Measurements from ENCODE around the gene RBM26. TPM values are rescaled to one million over a fixed set of nuclear protein-coding genes. Genes with fewer than 3 reads are reported as not detected.
"Not testable (repeated sequence)": the region's sequence is repeated elsewhere in the genome, so short reads cannot be mapped to it uniquely, and the experiment has no call there.

RBM26 gene
- total and polyA plus RNA-seq, 2 of the 4 experiments (the other 2 are of a cell fraction), result 17.6 to 18.1 TPM

DNA sequence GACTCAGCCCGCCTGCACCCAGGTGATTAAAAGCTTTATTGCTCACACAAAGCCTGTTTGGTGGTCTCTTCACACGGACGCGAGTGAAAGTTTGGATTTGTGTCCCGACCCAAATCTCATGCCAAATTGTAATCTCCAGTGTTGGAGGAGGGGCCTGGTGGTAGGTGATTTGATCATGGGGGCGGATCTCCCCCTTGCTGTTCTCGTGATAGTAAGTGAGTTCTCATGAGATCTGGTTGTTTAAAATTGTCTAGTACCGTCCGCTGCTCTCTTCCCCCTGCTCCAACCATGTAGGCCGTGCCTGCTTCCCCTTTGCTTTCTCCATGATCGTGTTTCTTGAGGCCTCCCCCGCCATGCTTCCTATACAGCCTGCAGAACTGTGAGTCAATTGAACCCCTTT, 126.3 kb downstream of the RBM26 start:
- H3K36me3 ChIP-seq (ENCODE audit: control insufficient read depth, insufficient read depth, low read length); H3K79me1 ChIP-seq (ENCODE audit: low read depth in 1 of 2, low read length in 2 of 2); H4K8ac ChIP-seq (ENCODE audit: low read depth in 2 of 2, low read length in 2 of 2); DNase-seq; intact Hi-C loops (cut with micrococcal nuclease); H2AK9ac ChIP-seq (replicated peaks; ENCODE audit: low read depth, low read length, poor library complexity); H2BK20ac ChIP-seq (ENCODE audit: low read depth, low read length); H2BK15ac ChIP-seq (ENCODE audit: low read depth, low read length); H3K23ac ChIP-seq (ENCODE audit: low read depth, low read length); H3K18ac ChIP-seq (ENCODE audit: low read depth, low read length); H3K9me1 ChIP-seq (ENCODE audit: insufficient read depth, low read length); H2AFZ ChIP-seq (replicated peaks; ENCODE audit: low read length, poor library complexity); H3K9me3 ChIP-seq (ENCODE audit: control insufficient read depth, insufficient read depth, low read length); H3K4me3 ChIP-seq (ENCODE audit: insufficient read depth, low read depth, low read length); H3K9ac ChIP-seq (ENCODE audit: low read depth, low read length); H4K20me1 ChIP-seq (ENCODE audit: insufficient read depth, low read length); H3K4me1 ChIP-seq (ENCODE audit: control insufficient read depth, insufficient read depth, low read length); H2BK120ac ChIP-seq (ENCODE audit: low read depth, low read length); H4K5ac ChIP-seq (ENCODE audit: low read depth, low read length); H3K27me3 ChIP-seq (ENCODE audit: control insufficient read depth, insufficient read depth, low read length); H3K27ac ChIP-seq (ENCODE audit: insufficient read depth, low read length); H3K56ac ChIP-seq (ENCODE audit: extremely low read depth, insufficient read depth, low read length); H2BK5ac ChIP-seq (ENCODE audit: low read depth, low read length, poor library complexity, severe bottlenecking); CTCF ChIA-PET; H3K4ac ChIP-seq (ENCODE audit: low read depth, low read length); BruUV-seq (replicated peaks); in situ Hi-C loops (cut with MboI; ENCODE audit: low sequenced_read_pairs); dilution Hi-C loops (cut with HindIII; ENCODE audit: low sequenced_read_pairs, unreplicated experiment); H4K91ac ChIP-seq (ENCODE audit: insufficient read depth, low read depth, low read length); ATAC-seq (ENCODE audit: low read depth); H3K14ac ChIP-seq (replicated peaks; ENCODE audit: low read depth, low read length); H2AK5ac ChIP-seq (ENCODE audit: low read depth, low read length); H3K4me2 ChIP-seq (ENCODE audit: low read depth, low read length); POLR2A ChIA-PET (ENCODE audit: unreplicated experiment): not testable (repeated sequence)
- WGBS, 2 experiments (ENCODE audit: extremely low coverage in 2 of 2, insufficient read length in 1 of 2), result 55% methylated on average over 3 of the region's 12 CpGs; no CpG with 5 or more reads in 1 of the 2 experiments

Measured in IMR-90 (cell line).